WI38 (cell line): Measurements from ENCODE around the gene ELOA.
"Not testable (repeated sequence)": the region's sequence is repeated elsewhere in the genome, so short reads cannot be mapped to it uniquely, and the experiment has no call there.

Source experiments
- H3K4me3 ChIP-seq: 2 replicates; pipeline ENCODE4 v1.5.1; 2011; ENCODE audit warnings: low read depth, mild to moderate bottlenecking, control low read depth, low read length
- CTCF ChIP-seq: IDR thresholded peaks from 2 replicates; pipeline ENCODE4 v1.5.1; 2012; ENCODE audit warnings: low read depth, mild to moderate bottlenecking, control low read depth, low read length

ELOA gene

GRCh38 chr1:23719162-23719820, 24.0 kb upstream of the ELOA start:
- TF ChIP-seq CTCF = no peak
- no peak overlapping the region for H3K4me3 ChIP-seq

- no peak for TF ChIP-seq CTCF
- no peak overlapping the region for H3K4me3 ChIP-seq
Measured at GRCh38 chr1:23720256-23720995, 22.8 kb upstream of the ELOA start.

GRCh38 chr1:23722652-23723051, 20.6 kb upstream of the ELOA start:
- no peak overlapping the region for H3K4me3 ChIP-seq
- TF ChIP-seq CTCF = no peak

- no peak overlapping the region for H3K4me3 ChIP-seq
Measured at GRCh38 chr1:23726686-23727085, 16.6 kb upstream of the ELOA start.

GRCh38 chr1:23727362-23727811, 15.9 kb upstream of the ELOA start:
- TF ChIP-seq CTCF = no peak
- no peak overlapping the region for H3K4me3 ChIP-seq

More at GRCh38 chr1:23726686-23727085, 16.6 kb upstream of the ELOA start:
- no peak for TF ChIP-seq CTCF

- TF ChIP-seq CTCF = no peak
- no peak overlapping the region for H3K4me3 ChIP-seq
Measured at GRCh38 chr1:23732363-23733224, 10.7 kb upstream of the ELOA start.

GRCh38 chr1:23733281-23733680, 10.0 kb upstream of the ELOA start:
- not testable (repeated sequence) for H3K4me3 ChIP-seq
